Smooth muscle cell (in vitro differentiated cells): Measurements from ENCODE around the gene NOC4L. TPM values are rescaled to one million over a fixed set of nuclear protein-coding genes. Genes with fewer than 3 reads are reported as not detected.

Experiments
- DNase-seq: peaks from one replicate; lab custom pipeline; 2025; ENCODE audit not compliant: unreplicated experiment; lab: John Stamatoyannopoulos, UW
- H2AFZ ChIP-seq: fragments of 200-600 bp; sonication (generic); 2 replicates; pipeline ENCODE4 v1.6.0; 2016; ENCODE audit warnings: antibody characterized with exemption, low read depth, mild to moderate bottlenecking
- H3F3A ChIP-seq: fragments of 200-600 bp; sonication (generic); 2 replicates; pipeline ENCODE4 v1.6.0; 2017; ENCODE audit warnings: antibody characterized with exemption, low read depth
- H3K27ac ChIP-seq: fragments of 200-600 bp; sonication (generic); 2 replicates; pipeline ENCODE4 v1.5.1; 2016; ENCODE audit warnings: low read depth, mild to moderate bottlenecking
- H3K27me3 ChIP-seq: fragments of 200-600 bp; sonication (generic); 2 replicates; pipeline ENCODE4 v1.6.1; 2016; ENCODE audit warnings: low read depth, mild to moderate bottlenecking
- H3K36me3 ChIP-seq: fragments of 200-600 bp; sonication (generic); 2 replicates; pipeline ENCODE4 v1.5.1; 2016; ENCODE audit warnings: low read depth
- H3K4me1 ChIP-seq: fragments of 200-600 bp; sonication (generic); 2 replicates; pipeline ENCODE4 v1.5.1; 2016; ENCODE audit warnings: low read depth
- H3K4me2 ChIP-seq: fragments of 200-600 bp; sonication (generic); 2 replicates; pipeline ENCODE4 v1.6.0; 2016; ENCODE audit warnings: mild to moderate bottlenecking
- H3K4me3 ChIP-seq: fragments of 200-600 bp; sonication (generic); 2 replicates; pipeline ENCODE4 v1.5.1; 2016; ENCODE audit warnings: mild to moderate bottlenecking
- H3K79me2 ChIP-seq: fragments of 200-600 bp; sonication (generic); 2 replicates; pipeline ENCODE4 v1.6.0; 2016; ENCODE audit warnings: low read depth, mild to moderate bottlenecking
- H3K9ac ChIP-seq: fragments of 200-600 bp; sonication (generic); 2 replicates; pipeline ENCODE4 v1.6.0; 2016; ENCODE audit warnings: low read depth
- H3K9me3 ChIP-seq: fragments of 200-600 bp; sonication (generic); replicated peaks from 2 replicates; pipeline ENCODE4 v1.5.1; 2016; ENCODE audit warnings: low read depth
- H4K20me1 ChIP-seq: fragments of 200-600 bp; sonication (generic); 2 replicates; pipeline ENCODE4 v1.6.0; 2016; ENCODE audit warnings: low read depth
- CTCF ChIP-seq: fragments of 200-600 bp; sonication (generic); IDR thresholded peaks from 2 replicates; pipeline ENCODE4 v1.5.1; 2017; ENCODE audit warnings: borderline replicate concordance, mild to moderate bottlenecking, antibody characterized with exemption; ENCODE audit not compliant: insufficient read depth, poor library complexity, severe bottlenecking
- WGBS: methylation state at CpG from one replicate; pipeline ENCODE4 v1.1.7; 2016; ENCODE audit warnings: low lambda C conversion rate; 5-methylcytosine and 5-hydroxymethylcytosine counted together
- polyA plus RNA-seq: library from polyadenylated mRNA; unstranded; fragments of >200 nt; fragmentation: Nextera tagmentation; extraction: Ambion mirVana; gene quantifications from 2 replicates; pipeline ENCODE4 v1.2.1, GENCODE V29; 2016
- total RNA-seq: library from RNA; depleted of rRNA; stranded (reverse); fragments of >200 nt; gene quantifications from 2 replicates; pipeline ENCODE4 v1.2.3, GENCODE V29; 2014

The NOC4L gene
- total and polyA plus RNA-seq, 2 experiments from 2014 or later: 9.8 to 39.9 TPM

- H3K4me3 ChIP-seq: no peak overlapping the region
- no peaks in the 10 kb centered on the region for H3K36me3 ChIP-seq
- no peaks in the 10 kb centered on the region for H4K20me1 ChIP-seq
- H3K27ac ChIP-seq: no peak overlapping the region
- no peak overlapping the region for H2AFZ ChIP-seq
- no peaks in the 10 kb centered on the region for H3F3A ChIP-seq
- H3K4me2 ChIP-seq: no peak overlapping the region
- H3K9me3 ChIP-seq: no peaks in the 10 kb centered on the region
- no peak overlapping the region for H3K9ac ChIP-seq
- H3K27me3 ChIP-seq: peaks cover 12% of the 10 kb centered on the region
- 92% methylated on average over 31 of the region's 31 CpGs for WGBS
- no peaks in the 10 kb centered on the region for H3K4me1 ChIP-seq
- no peak for DNase-seq
- no peak for TF ChIP-seq CTCF
- H3K79me2 ChIP-seq: no peaks in the 10 kb centered on the region
Measured at GRCh38 chr12:132168311-132169031, 24.2 kb downstream of the NOC4L start.

GRCh38 chr12:132169376-132169775, 25.1 kb downstream of the NOC4L start:
- TF ChIP-seq CTCF: no peak
- Histone ChIP-seq H4K20me1 (no peaks in the 10 kb centered on the region), H3K36me3 (no peaks in the 10 kb centered on the region), H3K9me3 (no peaks in the 10 kb centered on the region), H3K4me1 (no peaks in the 10 kb centered on the region), H3K9ac (no peak overlapping the region), H3K4me3 (no peak overlapping the region), H3F3A (no peaks in the 10 kb centered on the region), H3K4me2 (no peak overlapping the region), H3K79me2 (no peaks in the 10 kb centered on the region), H3K27me3 (peaks cover 18% of the 10 kb centered on the region), H3K27ac (no peak overlapping the region), H2AFZ (no peak overlapping the region)
- WGBS: 95% methylated on average over 12 of the region's 17 CpGs
- no peak for DNase-seq

- H3K27me3 ChIP-seq: peaks cover 25% of the 10 kb centered on the region
- H3K9ac ChIP-seq: no peak overlapping the region
- H4K20me1 ChIP-seq: no peaks in the 10 kb centered on the region
- no peak for DNase-seq
- H3K79me2 ChIP-seq: no peaks in the 10 kb centered on the region
- no peak overlapping the region for H3K4me2 ChIP-seq
- H3K27ac ChIP-seq: no peak overlapping the region
- H3K4me3 ChIP-seq: no peak overlapping the region
- no peaks in the 10 kb centered on the region for H3K4me1 ChIP-seq
- H3K36me3 ChIP-seq: no peaks in the 10 kb centered on the region
- H3K9me3 ChIP-seq: no peaks in the 10 kb centered on the region
- WGBS: 79% methylated on average over 16 of the region's 16 CpGs
- H2AFZ ChIP-seq: no peak overlapping the region
- no peaks in the 10 kb centered on the region for H3F3A ChIP-seq
- TF ChIP-seq CTCF: no peak
Measured at GRCh38 chr12:132170094-132170636, 25.9 kb downstream of the NOC4L start.
